ENCODE data around the gene NUDT15. TPM values are rescaled to one million over a fixed set of nuclear protein-coding genes. Genes with fewer than 3 reads are reported as not detected.

NUDT15 gene
- polyA plus RNA-seq, 1 donor from 2014 or later, result 23.0 TPM

DNA sequence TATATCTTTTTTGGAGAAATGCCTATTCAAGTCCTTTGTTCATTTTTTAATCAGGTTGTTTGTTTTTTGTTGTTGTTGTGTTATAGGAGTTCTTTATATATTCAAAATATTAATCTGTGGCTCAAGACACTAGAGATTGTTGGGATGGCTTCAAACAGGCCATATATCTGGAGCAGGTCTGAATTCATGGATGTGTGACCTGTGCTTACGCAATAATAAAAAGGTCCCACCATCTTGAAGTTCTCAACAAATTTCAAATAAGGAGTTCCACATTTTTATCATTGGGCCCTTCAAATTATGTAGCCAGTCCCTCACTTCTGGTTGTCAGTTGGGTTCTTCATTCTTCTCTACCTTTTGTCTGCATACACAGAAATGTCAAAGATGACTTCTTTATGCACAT lies 17.7 kb upstream of the NUDT15 start:
- H3K9me2 ChIP-seq (ENCODE audit: insufficient read depth, low read length), result no peaks in the 10 kb centered on the region
- H3K27me3 ChIP-seq (ENCODE audit: insufficient read depth, low read depth, low read length), result no peaks in the 10 kb centered on the region
- no peak overlapping the region for H2AFZ ChIP-seq (ENCODE audit: low read depth, low read length)
- H3K27ac ChIP-seq (ENCODE audit: low read length), result no peak overlapping the region
- no peaks in the 10 kb centered on the region for H3K36me3 ChIP-seq (ENCODE audit: insufficient read depth, low read length)
- H3K4me3 ChIP-seq (ENCODE audit: low read length), result no peak overlapping the region
- H3K9ac ChIP-seq (ENCODE audit: low read length), result no peak overlapping the region
- H3K79me2 ChIP-seq (replicated peaks; ENCODE audit: insufficient read depth, low read length), result no peaks in the 10 kb centered on the region
- TF ChIP-seq SMC3 (conservative IDR thresholded peaks at IDR 0.05; ENCODE audit: poor library complexity), result no peak
- TF ChIP-seq RAD21 (conservative IDR thresholded peaks at IDR 0.05), result no peak
- no peaks in the 10 kb centered on the region for H3F3A ChIP-seq (ENCODE audit: insufficient read depth, low read length, poor library complexity, severe bottlenecking)
- H4K20me1 ChIP-seq (ENCODE audit: insufficient read depth), result no peaks in the 10 kb centered on the region
- no peak overlapping the region for H3K4me2 ChIP-seq (ENCODE audit: low read length)
- H3K9me3 ChIP-seq (ENCODE audit: low read length), result no peaks in the 10 kb centered on the region

DNA sequence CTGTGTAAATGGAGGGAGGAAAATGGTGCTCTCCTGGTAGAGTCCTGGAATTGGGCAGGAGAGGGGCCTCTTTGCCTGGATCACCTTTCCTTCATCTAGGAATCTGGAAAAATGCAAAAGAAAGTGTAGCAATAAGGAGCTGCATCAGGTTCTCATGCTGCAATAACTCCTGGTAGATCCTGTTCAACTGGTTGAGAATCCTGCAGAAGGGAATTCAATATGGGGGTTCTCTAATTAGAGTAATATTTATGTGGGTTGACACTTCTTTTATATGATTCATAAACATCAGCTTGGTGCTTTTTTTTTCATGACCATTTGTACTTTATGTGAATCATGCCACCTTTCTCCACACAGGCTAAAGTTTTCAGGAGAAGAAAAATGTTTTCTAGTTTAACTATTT lies 9.5 kb upstream of the NUDT15 start:
- no peak overlapping the region for H3K4me3 ChIP-seq (ENCODE audit: low read length)
- no peaks in the 10 kb centered on the region for H3K9me2 ChIP-seq (ENCODE audit: insufficient read depth, low read length)
- no peaks in the 10 kb centered on the region for H3K36me3 ChIP-seq (ENCODE audit: insufficient read depth, low read length)
- no peaks in the 10 kb centered on the region for H4K20me1 ChIP-seq (ENCODE audit: insufficient read depth)
- no peaks in the 10 kb centered on the region for H3K27me3 ChIP-seq (ENCODE audit: insufficient read depth, low read depth, low read length)
- no peak overlapping the region for H3K4me2 ChIP-seq (ENCODE audit: low read length)
- no peak overlapping the region for H3K9ac ChIP-seq (ENCODE audit: low read length)
- no peak overlapping the region for H2AFZ ChIP-seq (ENCODE audit: low read depth, low read length)
- H3F3A ChIP-seq (ENCODE audit: insufficient read depth, low read length, poor library complexity, severe bottlenecking), result no peaks in the 10 kb centered on the region
- TF ChIP-seq, protein P1, sequence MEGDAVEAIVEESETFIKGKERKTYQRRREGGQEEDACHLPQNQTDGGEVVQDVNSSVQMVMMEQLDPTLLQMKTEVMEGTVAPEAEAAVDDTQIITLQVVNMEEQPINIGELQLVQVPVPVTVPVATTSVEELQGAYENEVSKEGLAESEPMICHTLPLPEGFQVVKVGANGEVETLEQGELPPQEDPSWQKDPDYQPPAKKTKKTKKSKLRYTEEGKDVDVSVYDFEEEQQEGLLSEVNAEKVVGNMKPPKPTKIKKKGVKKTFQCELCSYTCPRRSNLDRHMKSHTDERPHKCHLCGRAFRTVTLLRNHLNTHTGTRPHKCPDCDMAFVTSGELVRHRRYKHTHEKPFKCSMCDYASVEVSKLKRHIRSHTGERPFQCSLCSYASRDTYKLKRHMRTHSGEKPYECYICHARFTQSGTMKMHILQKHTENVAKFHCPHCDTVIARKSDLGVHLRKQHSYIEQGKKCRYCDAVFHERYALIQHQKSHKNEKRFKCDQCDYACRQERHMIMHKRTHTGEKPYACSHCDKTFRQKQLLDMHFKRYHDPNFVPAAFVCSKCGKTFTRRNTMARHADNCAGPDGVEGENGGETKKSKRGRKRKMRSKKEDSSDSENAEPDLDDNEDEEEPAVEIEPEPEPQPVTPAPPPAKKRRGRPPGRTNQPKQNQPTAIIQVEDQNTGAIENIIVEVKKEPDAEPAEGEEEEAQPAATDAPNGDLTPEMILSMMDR (IDR thresholded peaks at IDR 0.05; ENCODE audit: poor library complexity, severe bottlenecking), result no peak
- no peak for TF ChIP-seq EP300 (conservative IDR thresholded peaks at IDR 0.05; ENCODE audit: poor library complexity, severe bottlenecking)
- TF ChIP-seq POLR2AphosphoS5 (IDR thresholded peaks at IDR 0.05), result no peak
- TF ChIP-seq EZH2 (IDR thresholded peaks at IDR 0.05; ENCODE audit: borderline replicate concordance, insufficient read depth, low read length, poor library complexity, severe bottlenecking), result no peak
- no peak for TF ChIP-seq SMC3 (conservative IDR thresholded peaks at IDR 0.05; ENCODE audit: poor library complexity)
- no peak for TF ChIP-seq TAF1 (IDR thresholded peaks at IDR 0.05; ENCODE audit: low read depth)
- TF ChIP-seq RAD21 (conservative IDR thresholded peaks at IDR 0.05), result no peak
- TF ChIP-seq, protein P2, sequence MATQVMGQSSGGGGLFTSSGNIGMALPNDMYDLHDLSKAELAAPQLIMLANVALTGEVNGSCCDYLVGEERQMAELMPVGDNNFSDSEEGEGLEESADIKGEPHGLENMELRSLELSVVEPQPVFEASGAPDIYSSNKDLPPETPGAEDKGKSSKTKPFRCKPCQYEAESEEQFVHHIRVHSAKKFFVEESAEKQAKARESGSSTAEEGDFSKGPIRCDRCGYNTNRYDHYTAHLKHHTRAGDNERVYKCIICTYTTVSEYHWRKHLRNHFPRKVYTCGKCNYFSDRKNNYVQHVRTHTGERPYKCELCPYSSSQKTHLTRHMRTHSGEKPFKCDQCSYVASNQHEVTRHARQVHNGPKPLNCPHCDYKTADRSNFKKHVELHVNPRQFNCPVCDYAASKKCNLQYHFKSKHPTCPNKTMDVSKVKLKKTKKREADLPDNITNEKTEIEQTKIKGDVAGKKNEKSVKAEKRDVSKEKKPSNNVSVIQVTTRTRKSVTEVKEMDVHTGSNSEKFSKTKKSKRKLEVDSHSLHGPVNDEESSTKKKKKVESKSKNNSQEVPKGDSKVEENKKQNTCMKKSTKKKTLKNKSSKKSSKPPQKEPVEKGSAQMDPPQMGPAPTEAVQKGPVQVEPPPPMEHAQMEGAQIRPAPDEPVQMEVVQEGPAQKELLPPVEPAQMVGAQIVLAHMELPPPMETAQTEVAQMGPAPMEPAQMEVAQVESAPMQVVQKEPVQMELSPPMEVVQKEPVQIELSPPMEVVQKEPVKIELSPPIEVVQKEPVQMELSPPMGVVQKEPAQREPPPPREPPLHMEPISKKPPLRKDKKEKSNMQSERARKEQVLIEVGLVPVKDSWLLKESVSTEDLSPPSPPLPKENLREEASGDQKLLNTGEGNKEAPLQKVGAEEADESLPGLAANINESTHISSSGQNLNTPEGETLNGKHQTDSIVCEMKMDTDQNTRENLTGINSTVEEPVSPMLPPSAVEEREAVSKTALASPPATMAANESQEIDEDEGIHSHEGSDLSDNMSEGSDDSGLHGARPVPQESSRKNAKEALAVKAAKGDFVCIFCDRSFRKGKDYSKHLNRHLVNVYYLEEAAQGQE (IDR thresholded peaks at IDR 0.05; ENCODE audit: borderline replicate concordance), result no peak
- H3K27ac ChIP-seq (ENCODE audit: low read length), result no peak overlapping the region
- no peaks in the 10 kb centered on the region for H3K9me3 ChIP-seq (ENCODE audit: low read length)
- no peaks in the 10 kb centered on the region for H3K79me2 ChIP-seq (replicated peaks; ENCODE audit: insufficient read depth, low read length)

GRCh38 chr13:48029859-48030258 lies 7.7 kb upstream of the NUDT15 start:
- Histone ChIP-seq H2AFZ (ENCODE audit: low read depth, low read length) (no peak overlapping the region), H4K20me1 (ENCODE audit: insufficient read depth) (no peaks in the 10 kb centered on the region), H3K9ac (ENCODE audit: low read length) (no peak overlapping the region), H3K9me3 (ENCODE audit: low read length) (no peaks in the 10 kb centered on the region), H3K27me3 (ENCODE audit: insufficient read depth, low read depth, low read length) (no peaks in the 10 kb centered on the region), H3K27ac (ENCODE audit: low read length) (no peak overlapping the region), H3K4me2 (ENCODE audit: low read length) (no peak overlapping the region), H3K4me3 (ENCODE audit: low read length) (no peak overlapping the region), H3F3A (ENCODE audit: insufficient read depth, low read length, poor library complexity, severe bottlenecking) (no peaks in the 10 kb centered on the region), H3K9me2 (ENCODE audit: insufficient read depth, low read length) (no peaks in the 10 kb centered on the region), H3K79me2 (replicated peaks; ENCODE audit: insufficient read depth, low read length) (no peaks in the 10 kb centered on the region), H3K36me3 (ENCODE audit: insufficient read depth, low read length) (no peaks in the 10 kb centered on the region)
- TF ChIP-seq, protein P2 (IDR thresholded peaks at IDR 0.05; ENCODE audit: borderline replicate concordance), result no peak
- TF ChIP-seq, protein P1 (IDR thresholded peaks at IDR 0.05; ENCODE audit: poor library complexity, severe bottlenecking), result no peak
- TF ChIP-seq RAD21 (conservative IDR thresholded peaks at IDR 0.05), result no peak
- no peak for TF ChIP-seq SMC3 (conservative IDR thresholded peaks at IDR 0.05; ENCODE audit: poor library complexity)
- TF ChIP-seq EP300 (conservative IDR thresholded peaks at IDR 0.05; ENCODE audit: poor library complexity, severe bottlenecking), result no peak
- no peak for TF ChIP-seq EZH2 (IDR thresholded peaks at IDR 0.05; ENCODE audit: borderline replicate concordance, insufficient read depth, low read length, poor library complexity, severe bottlenecking)
- no peak for TF ChIP-seq TAF1 (IDR thresholded peaks at IDR 0.05; ENCODE audit: low read depth)
- TF ChIP-seq POLR2AphosphoS5 (IDR thresholded peaks at IDR 0.05), result no peak
- TF ChIP-seq MXI1 (conservative IDR thresholded peaks at IDR 0.05; ENCODE audit: poor library complexity, severe bottlenecking), result no peak
